ENCODE results near the gene G2E3. TPM values are rescaled to one million over a fixed set of nuclear protein-coding genes. Genes with fewer than 3 reads are reported as not detected.

The G2E3 gene
- total RNA-seq, 2 donors from 2014 or later = 44.8 to 80.1 TPM

DNA sequence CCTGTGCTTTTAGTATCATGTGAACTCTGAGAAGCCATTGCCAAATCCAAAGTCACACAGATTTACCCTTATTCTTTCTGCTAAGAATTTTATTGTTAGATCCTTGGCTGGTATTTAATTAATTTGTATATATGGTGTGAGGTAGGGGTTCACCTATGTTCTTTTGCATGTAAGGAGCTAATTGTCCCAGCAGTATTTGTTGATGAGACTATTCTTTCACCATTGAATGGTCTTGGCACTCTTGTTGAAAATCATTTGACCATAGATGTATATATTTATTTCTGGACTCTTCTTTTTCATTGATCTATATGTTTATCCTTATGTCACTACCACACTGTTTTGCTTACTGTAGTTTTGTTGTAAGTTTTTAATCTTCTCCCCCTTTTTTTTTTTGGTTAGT, 26.2 kb downstream of the G2E3 start:
- H3K36me3 Mint-ChIP-seq (ENCODE audit: low read depth) = peaks cover 60% of the 10 kb centered on the region
- no peaks in the 10 kb centered on the region for H3K4me1 Mint-ChIP-seq
- no peaks in the 10 kb centered on the region for H3K27me3 ChIP-seq (ENCODE audit: control insufficient read depth, insufficient read depth, low read length, poor library complexity, severe bottlenecking)
- H3K36me3 ChIP-seq (ENCODE audit: control insufficient read depth, insufficient read depth, low read length) = peaks cover 77% of the 10 kb centered on the region
- no peak overlapping the region for H3K4me3 ChIP-seq (ENCODE audit: low read length)
- H3K27ac Mint-ChIP-seq = no peak overlapping the region
- no peak for DNase-seq
- peaks cover 3% of the 10 kb centered on the region for H3K4me1 ChIP-seq (ENCODE audit: control insufficient read depth, insufficient read depth, low read length)
- H3K9me3 ChIP-seq (ENCODE audit: control insufficient read depth, low read length) = peaks cover 27% of the 10 kb centered on the region
- H3K27me3 Mint-ChIP-seq (ENCODE audit: insufficient read depth) = no peaks in the 10 kb centered on the region
- TF ChIP-seq, protein P1, sequence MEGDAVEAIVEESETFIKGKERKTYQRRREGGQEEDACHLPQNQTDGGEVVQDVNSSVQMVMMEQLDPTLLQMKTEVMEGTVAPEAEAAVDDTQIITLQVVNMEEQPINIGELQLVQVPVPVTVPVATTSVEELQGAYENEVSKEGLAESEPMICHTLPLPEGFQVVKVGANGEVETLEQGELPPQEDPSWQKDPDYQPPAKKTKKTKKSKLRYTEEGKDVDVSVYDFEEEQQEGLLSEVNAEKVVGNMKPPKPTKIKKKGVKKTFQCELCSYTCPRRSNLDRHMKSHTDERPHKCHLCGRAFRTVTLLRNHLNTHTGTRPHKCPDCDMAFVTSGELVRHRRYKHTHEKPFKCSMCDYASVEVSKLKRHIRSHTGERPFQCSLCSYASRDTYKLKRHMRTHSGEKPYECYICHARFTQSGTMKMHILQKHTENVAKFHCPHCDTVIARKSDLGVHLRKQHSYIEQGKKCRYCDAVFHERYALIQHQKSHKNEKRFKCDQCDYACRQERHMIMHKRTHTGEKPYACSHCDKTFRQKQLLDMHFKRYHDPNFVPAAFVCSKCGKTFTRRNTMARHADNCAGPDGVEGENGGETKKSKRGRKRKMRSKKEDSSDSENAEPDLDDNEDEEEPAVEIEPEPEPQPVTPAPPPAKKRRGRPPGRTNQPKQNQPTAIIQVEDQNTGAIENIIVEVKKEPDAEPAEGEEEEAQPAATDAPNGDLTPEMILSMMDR (conservative IDR thresholded peaks at IDR 0.05) = no peak
- H3K9ac ChIP-seq (ENCODE audit: extremely low read depth, low read length, poor library complexity, severe bottlenecking) = no peak overlapping the region
- no peak overlapping the region for H3K27ac ChIP-seq (ENCODE audit: low read depth, low read length)
- peaks cover 26% of the 10 kb centered on the region for H3K9me3 Mint-ChIP-seq
- H3K4me3 Mint-ChIP-seq = no peak overlapping the region

GRCh38 chr14:30587141-30587540, 28.2 kb downstream of the G2E3 start:
- H3K4me3 Mint-ChIP-seq = no peak overlapping the region
- peaks cover 66% of the 10 kb centered on the region for H3K36me3 Mint-ChIP-seq (ENCODE audit: low read depth)
- H3K27me3 Mint-ChIP-seq (ENCODE audit: insufficient read depth) = no peaks in the 10 kb centered on the region

GRCh38 chr14:30588873-30589272, 29.9 kb downstream of the G2E3 start:
- Mint-ChIP-seq H3K4me1 (no peaks in the 10 kb centered on the region), H3K27me3 (ENCODE audit: insufficient read depth) (no peaks in the 10 kb centered on the region), H3K27ac (no peak overlapping the region), H3K4me3 (no peak overlapping the region), H3K36me3 (ENCODE audit: low read depth) (peaks cover 60% of the 10 kb centered on the region), H3K9me3 (peaks cover 20% of the 10 kb centered on the region)
- H3K27ac ChIP-seq (ENCODE audit: low read depth, low read length) = no peak overlapping the region
- no peak for DNase-seq
- H3K4me3 ChIP-seq (ENCODE audit: low read length) = no peak overlapping the region
- peaks cover 3% of the 10 kb centered on the region for H3K4me1 ChIP-seq (ENCODE audit: control insufficient read depth, insufficient read depth, low read length)
- TF ChIP-seq, protein P1 (conservative IDR thresholded peaks at IDR 0.05) = no peak
- H3K27me3 ChIP-seq (ENCODE audit: control insufficient read depth, insufficient read depth, low read length, poor library complexity, severe bottlenecking) = no peaks in the 10 kb centered on the region
- H3K9ac ChIP-seq (ENCODE audit: extremely low read depth, low read length, poor library complexity, severe bottlenecking) = no peak overlapping the region
- peaks cover 77% of the 10 kb centered on the region for H3K36me3 ChIP-seq (ENCODE audit: control insufficient read depth, insufficient read depth, low read length)
- peaks cover 16% of the 10 kb centered on the region for H3K9me3 ChIP-seq (ENCODE audit: control insufficient read depth, low read length)

More at GRCh38 chr14:30587141-30587540, 28.2 kb downstream of the G2E3 start:
- H3K9me3 ChIP-seq (ENCODE audit: control insufficient read depth, low read length) = peaks cover 27% of the 10 kb centered on the region
- no peak overlapping the region for H3K4me3 ChIP-seq (ENCODE audit: low read length)
- peaks cover 3% of the 10 kb centered on the region for H3K4me1 ChIP-seq (ENCODE audit: control insufficient read depth, insufficient read depth, low read length)
- Mint-ChIP-seq H3K27ac (no peak overlapping the region), H3K9me3 (peaks cover 26% of the 10 kb centered on the region), H3K4me1 (no peaks in the 10 kb centered on the region)
- no peak for DNase-seq
- WGBS, 2 experiments (ENCODE audit: insufficient coverage in 1 of 2, insufficient read length in 1 of 2) = 92 to 100% methylated on average over 1 to 3 of the region's 3 CpGs
- TF ChIP-seq, protein P1 (conservative IDR thresholded peaks at IDR 0.05) = no peak
- H3K27ac ChIP-seq (ENCODE audit: low read depth, low read length) = no peak overlapping the region
- H3K27me3 ChIP-seq (ENCODE audit: control insufficient read depth, insufficient read depth, low read length, poor library complexity, severe bottlenecking) = no peaks in the 10 kb centered on the region
- peaks cover 79% of the 10 kb centered on the region for H3K36me3 ChIP-seq (ENCODE audit: control insufficient read depth, insufficient read depth, low read length)
- no peak overlapping the region for H3K9ac ChIP-seq (ENCODE audit: extremely low read depth, low read length, poor library complexity, severe bottlenecking)

Measured in endodermal cell (in vitro differentiated cells).